Osteocyte (in vitro differentiated cells): ENCODE measurements around the gene COQ4. TPM values are rescaled to one million over a fixed set of nuclear protein-coding genes. Genes with fewer than 3 reads are reported as not detected.

ENCODE experiments used
- DNase-seq: peaks from one replicate; pipeline ENCODE4 v3.0.0; 2021; ENCODE audit warnings: mixed read lengths; ENCODE audit not compliant: unreplicated experiment; ENCODE audit errors: extremely low spot score
- H3K27ac Mint-ChIP-seq: one replicate; pipeline ENCODE4 v1.8.0; 2021; ENCODE audit warnings: mild to moderate bottlenecking, mixed read lengths; ENCODE audit not compliant: unreplicated experiment
- H3K27me3 Mint-ChIP-seq: one replicate; pipeline ENCODE4 v1.8.0; 2021; ENCODE audit warnings: mixed read lengths; ENCODE audit not compliant: unreplicated experiment
- H3K36me3 Mint-ChIP-seq: one replicate; pipeline ENCODE4 v1.8.0; 2021; ENCODE audit warnings: mixed read lengths; ENCODE audit not compliant: unreplicated experiment
- H3K4me1 Mint-ChIP-seq: one replicate; pipeline ENCODE4 v1.8.0; 2021; ENCODE audit warnings: mixed read lengths; ENCODE audit not compliant: unreplicated experiment
- H3K4me3 Mint-ChIP-seq: one replicate; pipeline ENCODE4 v1.8.0; 2021; ENCODE audit warnings: mild to moderate bottlenecking, moderate library complexity, mixed read lengths; ENCODE audit not compliant: unreplicated experiment
- H3K9me3 Mint-ChIP-seq: one replicate; pipeline ENCODE4 v1.8.0; 2021; ENCODE audit warnings: mixed read lengths; ENCODE audit not compliant: unreplicated experiment
- total RNA-seq: library from RNA; stranded (reverse); gene quantifications from 2 replicates; pipeline ENCODE4 v1.2.1, GENCODE V29; 2021
- TF ChIP-seq, protein P1 (sequence below): fragments of 200-600 bp; sonication (generic); IDR thresholded peaks from 2 replicates; pipeline ENCODE4 v1.5.0; 2021; ENCODE audit warnings: antibody characterized with exemption, mild to moderate bottlenecking, moderate library complexity

The COQ4 gene
- total RNA-seq, 1 donor from 2014 or later = 38.4 TPM

DNA sequence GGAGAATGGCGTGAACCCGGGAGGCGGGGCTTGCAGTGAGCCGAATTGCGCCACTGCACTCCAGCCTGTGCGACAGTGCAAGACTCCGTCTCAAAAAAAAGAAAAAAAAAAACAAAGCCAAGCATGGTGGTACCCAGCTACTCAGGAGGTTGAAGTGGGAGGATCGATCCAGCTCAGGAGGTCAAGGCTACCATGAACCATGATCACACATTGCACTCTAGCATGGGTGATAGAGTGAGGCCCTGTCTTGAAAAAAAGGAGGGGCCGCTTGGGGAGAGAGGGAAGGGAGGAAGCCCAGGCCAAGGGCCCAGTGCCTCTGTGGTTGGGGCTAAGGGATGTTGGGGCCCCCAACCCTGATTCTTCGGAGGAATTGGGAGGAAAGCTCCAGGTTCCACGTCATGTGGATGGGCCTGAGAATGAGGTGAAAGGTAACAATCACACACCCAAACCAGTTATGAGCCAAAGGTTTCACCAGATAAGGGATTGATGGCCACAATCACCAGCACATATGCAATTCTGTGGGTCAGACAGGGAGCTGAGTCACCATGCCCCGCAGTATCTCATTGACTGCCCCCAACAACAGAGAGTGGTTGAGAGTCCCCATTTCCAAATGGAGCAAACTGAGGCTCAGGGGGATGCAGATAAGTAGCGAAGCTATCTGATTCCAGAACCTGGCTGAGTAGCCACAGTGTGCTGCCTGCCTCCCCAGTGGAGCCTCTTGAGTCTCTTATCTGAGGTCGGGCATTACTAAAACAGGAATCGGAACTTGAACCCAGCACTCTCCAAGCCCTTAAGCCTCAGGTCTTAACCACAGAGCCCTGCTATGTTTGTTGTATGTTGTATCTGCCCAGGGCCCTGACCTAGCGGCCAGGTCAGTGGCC lies 26.1 kb upstream of the COQ4 start:
- H3K4me3 Mint-ChIP-seq = no peak overlapping the region
- no peaks in the 10 kb centered on the region for H3K36me3 Mint-ChIP-seq
- TF ChIP-seq, protein P1, sequence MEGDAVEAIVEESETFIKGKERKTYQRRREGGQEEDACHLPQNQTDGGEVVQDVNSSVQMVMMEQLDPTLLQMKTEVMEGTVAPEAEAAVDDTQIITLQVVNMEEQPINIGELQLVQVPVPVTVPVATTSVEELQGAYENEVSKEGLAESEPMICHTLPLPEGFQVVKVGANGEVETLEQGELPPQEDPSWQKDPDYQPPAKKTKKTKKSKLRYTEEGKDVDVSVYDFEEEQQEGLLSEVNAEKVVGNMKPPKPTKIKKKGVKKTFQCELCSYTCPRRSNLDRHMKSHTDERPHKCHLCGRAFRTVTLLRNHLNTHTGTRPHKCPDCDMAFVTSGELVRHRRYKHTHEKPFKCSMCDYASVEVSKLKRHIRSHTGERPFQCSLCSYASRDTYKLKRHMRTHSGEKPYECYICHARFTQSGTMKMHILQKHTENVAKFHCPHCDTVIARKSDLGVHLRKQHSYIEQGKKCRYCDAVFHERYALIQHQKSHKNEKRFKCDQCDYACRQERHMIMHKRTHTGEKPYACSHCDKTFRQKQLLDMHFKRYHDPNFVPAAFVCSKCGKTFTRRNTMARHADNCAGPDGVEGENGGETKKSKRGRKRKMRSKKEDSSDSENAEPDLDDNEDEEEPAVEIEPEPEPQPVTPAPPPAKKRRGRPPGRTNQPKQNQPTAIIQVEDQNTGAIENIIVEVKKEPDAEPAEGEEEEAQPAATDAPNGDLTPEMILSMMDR = no peak
- H3K27me3 Mint-ChIP-seq = no peaks in the 10 kb centered on the region
- DNase-seq = no peak
- no peak overlapping the region for H3K27ac Mint-ChIP-seq
- H3K4me1 Mint-ChIP-seq = peaks cover 6% of the 10 kb centered on the region
- no peaks in the 10 kb centered on the region for H3K9me3 Mint-ChIP-seq

DNA sequence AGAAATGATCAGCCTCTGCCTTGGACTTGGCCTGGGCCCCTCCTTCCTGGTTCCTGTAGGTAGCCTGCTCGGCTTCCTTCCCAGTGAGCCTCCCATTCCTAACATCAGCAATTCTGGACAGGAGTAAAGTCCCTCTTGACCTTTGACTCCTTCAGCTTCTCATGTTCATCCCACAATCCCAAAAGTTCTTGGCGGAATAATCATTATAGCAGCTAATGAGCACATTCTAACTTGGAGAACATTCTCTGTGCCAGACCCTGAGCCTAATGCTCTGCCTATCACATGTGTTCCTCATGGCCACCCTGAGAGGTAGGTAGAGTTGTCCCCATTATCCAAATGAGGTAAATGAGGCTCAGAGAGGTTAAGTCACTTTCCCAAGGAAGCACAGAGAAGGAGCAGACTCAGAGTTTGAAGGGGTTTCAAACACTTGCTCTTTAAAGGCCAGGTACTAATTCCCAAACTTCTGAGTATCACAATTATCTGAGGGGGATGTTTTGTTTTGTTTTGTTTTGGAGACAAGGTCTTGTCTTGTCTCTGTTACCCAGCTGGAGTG lies 25.3 kb upstream of the COQ4 start:
- TF ChIP-seq, protein P1 = no peak
- no peak overlapping the region for H3K4me3 Mint-ChIP-seq
- H3K27ac Mint-ChIP-seq = no peak overlapping the region
- H3K9me3 Mint-ChIP-seq = no peaks in the 10 kb centered on the region
- no peaks in the 10 kb centered on the region for H3K27me3 Mint-ChIP-seq
- no peak for DNase-seq
- H3K36me3 Mint-ChIP-seq = no peaks in the 10 kb centered on the region
- peaks cover 6% of the 10 kb centered on the region for H3K4me1 Mint-ChIP-seq

DNA sequence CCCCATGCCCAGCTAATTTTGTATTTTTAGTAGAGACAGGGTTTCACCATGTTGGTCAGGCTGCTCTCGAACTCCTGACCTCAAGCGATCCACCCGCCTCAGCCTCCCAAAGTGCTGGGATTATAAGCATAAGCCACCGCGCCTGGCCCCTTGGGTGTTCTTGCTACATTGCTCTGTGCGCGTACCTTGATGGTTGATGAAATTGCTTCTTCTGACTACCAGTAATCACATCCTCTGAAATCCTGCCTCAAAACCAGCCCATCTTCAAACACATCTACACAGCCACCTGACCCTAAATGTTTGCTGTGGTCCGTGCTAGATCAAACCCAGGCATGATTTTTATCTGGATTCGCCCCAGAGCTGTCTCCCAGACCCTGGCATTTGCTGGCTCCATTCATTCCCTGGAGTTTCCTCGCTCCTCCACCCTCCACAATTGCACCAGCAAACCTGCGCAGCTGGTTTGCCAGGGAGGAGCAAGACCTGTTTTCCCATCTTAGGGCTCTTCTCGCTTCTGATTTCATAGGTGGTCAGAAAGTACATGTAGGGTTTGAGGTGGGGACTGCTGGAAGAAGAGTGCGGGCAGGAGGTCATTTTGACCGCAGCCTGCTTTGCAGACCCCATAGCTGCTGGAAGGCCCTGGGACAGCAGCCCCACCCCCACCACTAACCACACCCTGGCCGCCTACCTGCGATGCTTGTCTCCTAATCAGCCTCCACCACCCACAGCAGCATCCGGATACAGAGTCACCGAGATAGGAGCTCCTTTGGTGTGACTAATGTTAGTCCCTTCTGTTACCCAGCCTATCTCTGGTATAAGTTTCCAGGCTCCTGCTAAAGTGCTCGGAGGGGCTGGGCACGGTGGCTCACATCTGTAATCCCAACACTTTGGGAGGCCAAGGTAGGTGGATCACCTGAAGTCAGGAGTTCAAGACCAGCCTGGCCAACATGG lies 23.8 kb upstream of the COQ4 start:
- Mint-ChIP-seq H3K4me3 (no peak overlapping the region), H3K36me3 (no peaks in the 10 kb centered on the region), H3K27ac (no peak overlapping the region), H3K9me3 (no peaks in the 10 kb centered on the region), H3K4me1 (peaks cover 6% of the 10 kb centered on the region), H3K27me3 (no peaks in the 10 kb centered on the region)
- DNase-seq = no peak
- TF ChIP-seq, protein P1 = no peak

DNA sequence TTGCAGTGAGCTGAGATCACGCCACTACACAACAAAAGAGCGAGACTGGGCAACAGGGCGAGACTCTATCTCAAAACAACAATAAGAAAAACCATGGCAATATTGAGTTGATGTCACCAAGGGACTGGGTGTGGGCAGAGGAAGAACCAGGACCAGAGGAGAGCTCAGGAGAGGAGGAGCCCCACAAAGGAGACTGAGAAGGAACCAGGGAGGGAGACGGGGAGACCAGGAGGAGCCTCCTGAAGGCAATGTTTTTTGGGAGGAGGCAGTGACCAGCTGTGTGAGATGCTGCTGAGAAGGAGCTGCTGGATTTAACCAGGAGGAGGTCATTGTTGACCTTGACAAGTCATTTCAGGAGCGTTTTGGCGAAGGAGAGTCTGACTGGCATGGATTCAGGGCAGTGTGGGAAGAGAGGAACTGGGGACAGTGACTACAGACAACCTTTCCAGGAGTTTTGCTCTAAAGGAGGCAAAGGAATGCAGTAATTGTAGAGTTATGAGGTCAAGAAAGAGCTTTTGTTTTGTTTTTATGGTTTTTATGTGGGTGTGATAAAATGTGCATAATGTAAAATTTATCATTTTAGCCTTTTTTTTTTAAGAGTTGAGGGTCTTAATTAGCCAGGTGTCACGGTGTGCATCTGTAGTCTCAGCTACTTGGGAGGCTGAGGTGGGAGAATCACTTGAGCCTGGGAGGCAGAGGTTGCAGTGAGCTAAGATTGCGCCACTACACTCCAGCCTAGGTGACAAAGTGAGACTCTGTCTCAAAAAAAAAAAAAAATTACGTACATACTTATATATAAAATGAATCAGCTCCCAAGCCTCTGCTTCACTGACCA lies 18.3 kb upstream of the COQ4 start:
- no peak overlapping the region for H3K4me3 Mint-ChIP-seq

More for the DNA sequence above, 18.3 kb upstream of the COQ4 start:
- peaks cover 6% of the 10 kb centered on the region for H3K36me3 Mint-ChIP-seq
- no peaks in the 10 kb centered on the region for H3K9me3 Mint-ChIP-seq
- H3K4me1 Mint-ChIP-seq = peaks cover 2% of the 10 kb centered on the region
- DNase-seq = no peak
- no peak overlapping the region for H3K27ac Mint-ChIP-seq
- TF ChIP-seq, protein P1 = no peak
- H3K27me3 Mint-ChIP-seq = no peaks in the 10 kb centered on the region
